Panc1 (cell line): Measurements from ENCODE around the gene KATNA1.

Experiments used
- POLR2AphosphoS5 ChIP-seq: IDR thresholded peaks from 2 replicates; pipeline ENCODE4 v1.6.1; 2012; ENCODE audit warnings: mild to moderate bottlenecking, low read depth, low read length, moderate library complexity
- TF ChIP-seq, protein P1 (sequence below): fragments of 450-650 bp; IDR thresholded peaks from 2 replicates; pipeline ENCODE4 v1.5.1; 2017; ENCODE audit warnings: mild to moderate bottlenecking
- TF ChIP-seq, protein P2 (sequence below), 2 experiments: IDR thresholded peaks; 2 replicates each; pipeline ENCODE4 v1.6.1; 2011 to 2012; ENCODE audit warnings: low read depth in 2 of 2, control low read depth in 1 of 2, low read length in 1 of 2, mild to moderate bottlenecking in 1 of 2, moderate library complexity in 1 of 2; ENCODE audit not compliant: insufficient read depth in 1 of 2

DNA sequence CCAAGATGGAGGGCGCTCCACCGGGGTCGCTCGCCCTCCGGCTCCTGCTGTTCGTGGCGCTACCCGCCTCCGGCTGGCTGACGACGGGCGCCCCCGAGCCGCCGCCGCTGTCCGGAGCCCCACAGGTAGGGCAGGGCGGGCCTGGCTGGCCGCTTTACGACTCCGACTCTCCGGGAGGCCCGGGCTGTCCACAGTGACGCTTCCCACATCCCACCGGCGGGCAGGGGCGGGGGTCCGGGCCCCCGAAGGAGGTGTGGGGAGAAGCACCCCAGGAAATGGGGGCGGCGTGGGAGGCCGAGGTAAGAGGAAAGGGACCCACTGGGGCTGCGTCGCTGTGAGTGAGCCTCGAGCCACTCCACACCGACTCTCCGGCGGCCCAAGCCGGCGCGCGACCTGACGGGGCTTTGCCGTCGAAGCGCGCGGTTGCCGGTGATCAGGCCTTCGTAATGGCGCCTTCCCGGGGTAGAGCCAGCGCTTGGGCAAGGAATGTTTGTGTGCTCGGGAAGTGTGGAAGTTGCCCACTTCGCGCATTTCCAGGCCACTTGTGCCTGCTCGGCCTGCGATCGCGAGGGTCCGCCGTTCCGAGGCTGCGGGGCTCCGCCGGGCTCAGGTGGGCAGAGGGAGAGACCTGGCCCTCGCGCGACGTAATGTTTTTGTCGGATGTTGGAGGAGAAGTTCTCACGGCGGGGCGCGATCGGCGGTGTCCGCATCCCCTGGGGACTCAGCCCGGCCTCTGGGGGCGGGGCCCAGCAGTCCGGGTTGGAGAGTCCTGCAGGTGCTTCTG is 81.9 kb downstream of the KATNA1 start:
- TF ChIP-seq POLR2AphosphoS5, result no peak
- TF ChIP-seq, protein P1, sequence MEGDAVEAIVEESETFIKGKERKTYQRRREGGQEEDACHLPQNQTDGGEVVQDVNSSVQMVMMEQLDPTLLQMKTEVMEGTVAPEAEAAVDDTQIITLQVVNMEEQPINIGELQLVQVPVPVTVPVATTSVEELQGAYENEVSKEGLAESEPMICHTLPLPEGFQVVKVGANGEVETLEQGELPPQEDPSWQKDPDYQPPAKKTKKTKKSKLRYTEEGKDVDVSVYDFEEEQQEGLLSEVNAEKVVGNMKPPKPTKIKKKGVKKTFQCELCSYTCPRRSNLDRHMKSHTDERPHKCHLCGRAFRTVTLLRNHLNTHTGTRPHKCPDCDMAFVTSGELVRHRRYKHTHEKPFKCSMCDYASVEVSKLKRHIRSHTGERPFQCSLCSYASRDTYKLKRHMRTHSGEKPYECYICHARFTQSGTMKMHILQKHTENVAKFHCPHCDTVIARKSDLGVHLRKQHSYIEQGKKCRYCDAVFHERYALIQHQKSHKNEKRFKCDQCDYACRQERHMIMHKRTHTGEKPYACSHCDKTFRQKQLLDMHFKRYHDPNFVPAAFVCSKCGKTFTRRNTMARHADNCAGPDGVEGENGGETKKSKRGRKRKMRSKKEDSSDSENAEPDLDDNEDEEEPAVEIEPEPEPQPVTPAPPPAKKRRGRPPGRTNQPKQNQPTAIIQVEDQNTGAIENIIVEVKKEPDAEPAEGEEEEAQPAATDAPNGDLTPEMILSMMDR, result no peak
- TF ChIP-seq, protein P2, sequence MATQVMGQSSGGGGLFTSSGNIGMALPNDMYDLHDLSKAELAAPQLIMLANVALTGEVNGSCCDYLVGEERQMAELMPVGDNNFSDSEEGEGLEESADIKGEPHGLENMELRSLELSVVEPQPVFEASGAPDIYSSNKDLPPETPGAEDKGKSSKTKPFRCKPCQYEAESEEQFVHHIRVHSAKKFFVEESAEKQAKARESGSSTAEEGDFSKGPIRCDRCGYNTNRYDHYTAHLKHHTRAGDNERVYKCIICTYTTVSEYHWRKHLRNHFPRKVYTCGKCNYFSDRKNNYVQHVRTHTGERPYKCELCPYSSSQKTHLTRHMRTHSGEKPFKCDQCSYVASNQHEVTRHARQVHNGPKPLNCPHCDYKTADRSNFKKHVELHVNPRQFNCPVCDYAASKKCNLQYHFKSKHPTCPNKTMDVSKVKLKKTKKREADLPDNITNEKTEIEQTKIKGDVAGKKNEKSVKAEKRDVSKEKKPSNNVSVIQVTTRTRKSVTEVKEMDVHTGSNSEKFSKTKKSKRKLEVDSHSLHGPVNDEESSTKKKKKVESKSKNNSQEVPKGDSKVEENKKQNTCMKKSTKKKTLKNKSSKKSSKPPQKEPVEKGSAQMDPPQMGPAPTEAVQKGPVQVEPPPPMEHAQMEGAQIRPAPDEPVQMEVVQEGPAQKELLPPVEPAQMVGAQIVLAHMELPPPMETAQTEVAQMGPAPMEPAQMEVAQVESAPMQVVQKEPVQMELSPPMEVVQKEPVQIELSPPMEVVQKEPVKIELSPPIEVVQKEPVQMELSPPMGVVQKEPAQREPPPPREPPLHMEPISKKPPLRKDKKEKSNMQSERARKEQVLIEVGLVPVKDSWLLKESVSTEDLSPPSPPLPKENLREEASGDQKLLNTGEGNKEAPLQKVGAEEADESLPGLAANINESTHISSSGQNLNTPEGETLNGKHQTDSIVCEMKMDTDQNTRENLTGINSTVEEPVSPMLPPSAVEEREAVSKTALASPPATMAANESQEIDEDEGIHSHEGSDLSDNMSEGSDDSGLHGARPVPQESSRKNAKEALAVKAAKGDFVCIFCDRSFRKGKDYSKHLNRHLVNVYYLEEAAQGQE (IDR thresholded peaks at IDR 0.05; ENCODE audit: insufficient read depth in 1 of 2, low read depth in 2 of 2, low read length in 1 of 2), result no peak
